HG03103 (cell line): ENCODE results near the gene GUCA2B.

Experiments used
- ATAC-seq: cut with Tn5 transposase; IDR thresholded peaks from one replicate; pipeline ENCODE4 v1.9.1; 2021; ENCODE audit warnings: low read depth; ENCODE audit not compliant: unreplicated experiment

Gene GUCA2B

GRCh38 chr1:42142894-42143675 is 10.1 kb upstream of the GUCA2B start:
- ATAC-seq = no peak

DNA sequence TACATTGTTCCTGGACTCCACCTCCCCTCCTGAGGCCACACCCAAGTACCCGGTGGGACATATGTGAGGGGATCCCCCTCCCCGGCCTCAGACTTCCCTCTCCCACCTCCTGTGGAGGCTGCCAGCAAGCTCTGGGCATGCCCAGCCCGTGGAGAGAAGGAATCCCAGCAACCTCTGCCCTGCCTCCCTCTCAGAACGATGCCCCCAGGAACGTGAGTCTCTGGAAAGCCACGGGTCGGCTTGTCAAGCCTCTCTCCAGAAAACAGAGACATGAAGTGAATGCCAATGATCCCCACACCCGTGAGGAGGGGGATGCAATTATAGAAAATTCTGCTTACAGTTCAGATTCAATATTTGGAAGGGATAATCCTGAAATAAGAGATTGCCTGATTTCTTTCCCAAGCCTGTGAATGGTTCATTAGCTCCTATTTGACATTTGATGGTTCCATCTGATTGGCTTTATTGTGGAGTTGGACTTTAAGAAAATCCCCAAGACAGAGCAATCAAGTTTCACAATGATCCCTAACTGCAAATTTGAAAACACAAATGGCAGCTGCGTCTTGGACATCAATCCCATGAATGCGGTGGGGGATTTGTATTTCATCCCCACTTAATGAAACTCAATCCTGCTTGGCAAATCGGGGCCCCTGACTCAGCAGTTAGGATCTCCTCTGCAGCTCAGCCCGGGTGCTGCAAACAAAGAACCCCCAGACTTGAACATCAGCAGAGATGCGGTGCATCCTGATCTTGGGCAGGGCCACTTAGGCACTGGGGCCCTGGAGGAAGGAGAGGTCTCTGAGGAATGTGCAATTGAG is 9.1 kb upstream of the GUCA2B start:
- ATAC-seq = no peak

GRCh38 chr1:42144711-42145388 is 8.4 kb upstream of the GUCA2B start:
- no peak for ATAC-seq

DNA sequence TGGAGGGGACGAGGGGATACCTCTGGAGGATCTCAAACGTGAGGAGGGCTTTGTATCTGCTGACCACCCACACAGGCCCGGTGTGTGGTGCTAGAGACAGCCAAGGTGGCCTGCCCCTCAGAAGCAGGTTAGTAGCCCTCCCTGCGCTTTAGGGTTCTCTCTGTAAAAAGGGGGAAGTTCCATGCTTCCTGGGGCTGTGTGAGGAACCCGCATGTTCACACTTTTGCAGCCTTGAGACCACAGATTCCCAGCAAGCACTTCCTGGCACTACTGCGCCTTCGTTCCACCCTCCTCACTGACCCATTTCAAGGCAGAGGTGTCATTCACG is 7.9 kb upstream of the GUCA2B start:
- no peak for ATAC-seq

DNA sequence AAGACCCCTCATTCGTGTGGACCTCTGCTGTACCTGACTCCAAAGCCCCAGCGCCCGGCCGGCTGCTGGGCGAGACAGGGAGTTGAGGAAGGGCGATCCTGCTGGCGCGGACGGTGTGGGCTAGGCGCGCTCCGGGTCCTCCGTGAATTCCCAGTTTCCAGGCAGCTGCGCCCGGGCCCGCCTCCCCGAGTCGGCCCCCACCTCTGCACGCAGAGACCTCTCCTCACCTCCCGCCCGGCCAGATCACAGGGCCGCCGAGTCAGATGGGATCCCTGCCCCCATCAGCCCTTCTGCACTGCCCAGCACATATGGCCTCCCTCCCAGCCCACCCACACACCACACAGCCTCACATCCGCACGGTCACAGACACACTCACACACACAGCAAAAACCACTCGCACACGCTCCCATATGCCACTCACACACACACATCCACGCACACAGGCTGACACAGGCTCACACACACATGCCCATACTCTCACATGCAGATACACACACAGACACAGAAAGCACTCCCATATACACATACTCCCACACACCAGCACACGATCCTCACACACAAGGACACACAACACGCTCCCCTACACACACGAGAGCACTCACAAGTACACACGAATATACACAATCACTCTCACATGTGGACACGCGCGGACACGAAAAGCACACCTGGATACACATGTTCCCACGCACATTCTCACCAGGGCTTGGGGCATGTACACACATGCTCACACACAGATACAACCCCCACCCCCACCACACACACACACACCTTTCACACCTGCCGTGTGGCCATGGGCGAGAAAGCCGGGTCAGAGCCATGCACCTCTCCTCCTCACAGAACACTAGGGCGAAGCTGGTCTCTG is 7.2 kb upstream of the GUCA2B start:
- ATAC-seq = no peak

DNA sequence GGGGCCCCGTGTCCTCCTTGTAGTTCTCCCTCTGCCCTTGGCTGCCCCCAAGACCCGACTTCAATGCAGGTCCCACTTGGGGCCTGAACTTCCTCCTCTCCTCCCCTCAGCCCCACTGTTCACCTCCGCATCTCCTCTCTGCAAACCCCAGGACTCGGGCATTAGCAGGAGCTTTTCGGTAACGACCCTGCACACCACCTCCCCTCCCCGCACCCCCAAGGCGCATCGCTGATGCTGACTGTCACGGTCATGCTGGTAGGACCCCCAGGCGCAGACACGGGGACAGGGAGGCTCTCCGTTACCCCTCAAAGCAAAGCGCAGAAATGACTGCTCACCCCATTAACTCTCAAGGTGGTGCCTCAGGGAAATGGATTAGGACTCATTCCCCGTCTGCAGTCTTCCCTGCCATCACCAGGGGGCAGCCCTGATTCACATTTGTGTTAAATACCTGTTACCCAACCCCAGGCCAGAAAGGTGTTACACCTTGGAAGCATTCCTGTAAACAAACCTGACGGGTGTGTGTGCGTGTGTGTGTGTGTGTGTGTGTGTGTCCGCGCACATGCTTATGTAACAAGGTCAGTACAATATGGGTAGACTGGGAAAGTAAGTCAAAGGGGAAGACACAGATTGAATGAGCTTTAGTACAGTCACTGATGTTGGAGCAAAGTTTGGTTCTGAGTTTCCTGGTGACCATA is 6.4 kb upstream of the GUCA2B start:
- ATAC-seq = no peak

DNA sequence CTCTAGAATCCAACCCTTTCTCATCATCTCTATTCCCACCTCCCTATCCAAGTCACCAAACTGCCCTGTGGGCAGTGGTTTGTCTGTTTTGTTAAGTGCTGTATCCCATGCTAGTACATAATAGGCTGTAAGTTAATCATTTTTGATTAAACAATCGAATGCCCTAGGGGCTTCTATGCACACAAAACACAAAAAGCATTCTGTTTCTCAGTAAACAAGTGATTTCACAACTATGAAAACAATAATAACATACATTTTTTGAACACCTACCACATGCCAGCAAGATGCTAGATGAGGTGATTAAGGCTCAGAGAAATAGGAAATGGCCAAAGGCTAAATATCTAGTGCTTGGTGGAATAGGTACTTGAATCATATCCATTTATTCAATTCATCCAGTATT is 5.0 kb upstream of the GUCA2B start:
- ATAC-seq = no peak

GRCh38 chr1:42150651-42151050 is 2.6 kb upstream of the GUCA2B start:
- no peak for ATAC-seq

DNA sequence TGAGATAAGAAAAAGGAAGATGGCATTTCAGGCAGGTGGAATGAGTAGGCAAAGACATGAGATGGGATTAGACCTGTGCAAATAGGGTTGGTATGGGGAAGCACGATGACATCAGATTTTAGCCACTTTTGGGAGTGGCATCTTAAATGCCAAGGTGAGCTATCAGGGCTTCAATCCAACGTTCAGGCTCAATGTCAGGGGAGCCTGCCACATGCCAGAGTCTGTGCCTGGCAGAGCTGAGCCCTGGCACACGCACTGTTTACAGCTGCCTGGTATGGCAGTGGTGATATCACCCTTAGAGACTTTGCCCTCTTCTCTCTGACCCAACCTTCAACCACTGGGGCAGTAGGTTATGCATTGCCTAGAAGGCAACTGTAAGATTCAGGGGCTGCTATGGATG is 1.1 kb upstream of the GUCA2B start:
- no peak for ATAC-seq

DNA sequence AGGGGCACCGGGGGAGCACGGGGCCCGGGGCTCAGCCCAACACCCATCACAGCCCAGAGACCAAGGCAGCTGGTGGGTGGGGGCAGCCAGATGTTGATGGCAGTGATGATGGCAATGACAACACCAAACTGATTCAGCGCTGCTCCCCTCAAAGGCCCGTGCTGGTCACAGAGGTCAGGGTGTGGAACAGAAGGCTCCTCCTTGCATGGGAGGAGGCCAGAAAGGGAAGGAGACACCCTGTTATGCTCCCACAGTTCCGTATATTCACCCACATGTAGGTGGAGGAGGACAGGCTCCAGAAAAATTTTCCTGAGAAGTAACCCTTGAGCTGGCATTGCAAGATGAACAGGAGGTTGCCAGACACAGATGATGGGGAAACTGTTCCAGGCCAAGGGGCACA is 414 bp downstream of the GUCA2B start:
- no peak for ATAC-seq

DNA sequence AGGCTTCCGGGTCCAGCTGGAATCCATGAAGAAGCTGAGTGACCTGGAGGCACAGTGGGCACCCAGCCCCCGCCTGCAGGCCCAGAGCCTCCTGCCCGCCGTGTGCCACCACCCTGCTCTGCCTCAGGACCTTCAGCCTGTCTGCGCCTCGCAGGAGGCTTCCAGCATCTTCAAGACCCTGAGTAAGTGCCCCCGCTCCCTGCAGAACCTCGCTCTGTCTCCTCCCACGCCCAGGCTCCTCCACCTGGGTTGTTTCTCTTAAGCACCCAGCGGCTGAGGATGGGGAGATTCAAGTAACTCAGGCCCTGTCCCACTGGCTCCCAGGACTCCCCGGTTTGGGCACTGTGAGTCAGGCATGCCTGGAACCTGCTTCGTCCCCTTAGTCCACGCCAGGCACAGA is 1.5 kb downstream of the GUCA2B start:
- ATAC-seq = no peak

DNA sequence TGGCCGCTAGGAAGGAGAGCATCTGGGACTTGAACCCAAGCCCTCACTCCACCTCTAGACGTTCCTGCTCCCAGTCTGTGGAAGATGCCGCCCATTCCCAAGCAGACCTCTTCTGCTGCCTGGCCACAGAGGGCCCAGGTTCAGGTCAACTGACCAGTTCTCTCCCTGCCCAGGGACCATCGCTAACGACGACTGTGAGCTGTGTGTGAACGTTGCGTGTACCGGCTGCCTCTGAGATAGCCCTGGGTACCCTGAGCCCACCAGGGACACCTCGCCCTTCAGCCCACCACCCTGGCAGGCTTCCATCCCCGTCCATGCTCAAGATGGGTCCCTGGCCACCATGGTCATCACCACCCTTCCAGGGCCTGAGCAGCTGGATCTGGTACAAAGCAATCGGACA is 2.2 kb downstream of the GUCA2B start:
- no peak for ATAC-seq

- ATAC-seq = no peak
Observed at GRCh38 chr1:42157667-42158066, 4.5 kb downstream of the GUCA2B start.

- ATAC-seq = no peak
Observed at GRCh38 chr1:42158189-42158588, 5.0 kb downstream of the GUCA2B start.

GRCh38 chr1:42162181-42162580 is 9.0 kb downstream of the GUCA2B start:
- ATAC-seq = no peak

DNA sequence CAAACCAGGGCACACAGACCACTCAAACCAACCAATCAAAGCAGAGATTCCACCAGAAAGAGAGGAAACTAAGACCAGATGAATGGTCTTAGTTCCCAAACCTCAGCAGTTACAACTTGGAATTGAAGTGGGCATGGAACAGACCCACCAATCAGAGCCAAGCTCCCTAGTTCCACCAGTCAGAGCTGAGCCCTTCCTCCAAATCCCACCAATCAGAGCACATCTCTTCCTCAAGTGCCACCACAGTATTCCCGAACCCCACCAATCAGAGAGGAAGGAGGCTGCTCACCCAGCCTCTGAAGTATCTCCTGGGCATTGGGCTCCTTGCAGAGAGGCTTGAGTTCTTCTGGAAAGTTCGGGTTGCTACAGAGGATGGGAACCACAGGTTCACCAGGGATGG is 9.9 kb downstream of the GUCA2B start:
- no peak for ATAC-seq

DNA sequence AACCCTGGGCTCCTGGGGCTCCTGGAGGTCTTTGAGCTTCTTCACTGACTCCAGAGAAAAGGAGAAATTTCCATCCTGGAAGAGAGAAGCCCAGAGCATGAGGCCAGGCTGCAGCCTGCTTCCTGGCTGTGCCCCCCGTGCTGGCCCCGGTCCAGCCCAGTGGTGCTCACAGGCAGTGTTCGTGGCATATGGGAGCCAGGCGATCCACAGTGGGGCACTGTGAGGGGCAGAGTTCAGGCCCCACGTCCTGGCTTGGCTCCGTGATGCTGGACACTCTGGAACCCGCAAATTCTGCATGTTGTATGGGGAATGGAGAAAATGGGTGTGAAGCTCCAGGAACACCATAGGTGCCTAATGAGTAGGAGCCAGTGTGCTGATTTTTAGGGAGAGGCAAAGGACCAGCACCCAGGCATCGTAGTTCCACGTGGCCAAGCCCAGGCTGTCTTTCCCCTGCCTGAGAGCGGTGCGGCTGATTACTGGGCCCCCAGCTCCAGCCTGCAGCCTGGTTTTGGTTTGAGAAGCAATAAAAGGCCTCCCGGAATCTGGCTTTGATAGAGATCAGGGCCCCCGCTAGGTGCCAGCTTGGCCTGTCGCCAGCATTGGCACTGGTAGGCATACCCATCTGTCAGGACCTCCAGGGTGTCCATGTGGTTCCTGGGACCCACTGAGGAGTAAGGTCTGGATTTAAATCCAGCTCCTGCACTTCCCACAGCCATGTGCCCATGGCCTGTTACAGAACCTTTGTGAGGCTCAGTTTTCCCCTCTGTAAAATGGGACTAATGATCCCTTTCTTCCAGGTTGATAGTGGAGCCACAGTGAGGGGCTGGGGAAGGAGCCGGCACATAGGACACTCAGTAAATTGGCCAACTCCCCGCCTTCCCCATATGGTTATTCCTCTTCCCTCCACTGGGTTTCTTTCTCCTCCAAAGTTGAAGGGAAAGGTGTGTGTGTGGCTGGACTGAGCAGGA is 10.6 kb downstream of the GUCA2B start:
- no peak for ATAC-seq

DNA sequence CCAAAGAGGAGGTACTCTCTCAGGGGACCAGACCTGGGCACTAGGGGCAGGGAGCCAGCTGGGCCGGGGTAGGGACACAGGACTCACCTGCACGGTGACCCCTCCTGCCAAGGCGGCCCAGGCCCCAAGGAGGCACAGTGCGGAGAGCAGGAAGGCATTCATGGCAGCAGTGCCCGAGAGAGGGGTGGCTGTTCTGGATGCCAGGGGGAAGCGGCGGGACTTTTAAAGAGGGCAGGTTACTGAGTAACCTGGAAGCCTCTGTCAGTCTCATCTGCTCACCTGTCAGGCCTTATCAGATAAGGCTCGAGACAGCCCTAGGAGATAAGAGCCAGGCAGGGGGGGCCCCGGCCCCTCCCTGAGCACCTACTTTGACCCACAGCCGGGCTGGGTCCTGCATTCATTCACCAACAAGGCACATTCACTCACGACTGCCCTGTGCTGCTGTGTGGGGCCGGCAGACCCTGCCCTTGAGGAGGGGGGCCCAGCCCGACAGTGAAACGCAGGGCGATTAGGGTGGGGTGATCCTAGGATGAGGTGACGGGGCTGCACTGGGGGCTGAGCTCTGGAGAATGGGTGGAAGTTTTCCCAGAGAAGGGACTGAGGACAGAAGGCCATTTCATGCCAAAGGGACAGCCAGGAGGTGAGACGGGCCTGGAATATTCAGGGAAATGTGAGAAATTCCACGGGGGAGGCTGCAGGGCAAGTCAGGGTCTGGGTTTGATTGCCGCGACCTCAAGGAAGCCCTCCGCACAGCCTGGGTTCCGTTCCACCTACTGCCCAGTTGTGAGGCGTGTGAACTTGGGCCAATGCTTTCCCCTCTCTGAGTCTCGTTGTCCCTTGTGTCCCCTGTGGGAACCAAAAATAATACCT is 11.6 kb downstream of the GUCA2B start, which contains the start of gene GUCA2A:
TSS of gene GUCA2A (minus strand) at position 195 of the 870 bp plus-strand sequence. CDS start at position 162, 33 bp downstream.
- ATAC-seq = no peak
